ENCODE data around the gene SPARC.

DNA sequence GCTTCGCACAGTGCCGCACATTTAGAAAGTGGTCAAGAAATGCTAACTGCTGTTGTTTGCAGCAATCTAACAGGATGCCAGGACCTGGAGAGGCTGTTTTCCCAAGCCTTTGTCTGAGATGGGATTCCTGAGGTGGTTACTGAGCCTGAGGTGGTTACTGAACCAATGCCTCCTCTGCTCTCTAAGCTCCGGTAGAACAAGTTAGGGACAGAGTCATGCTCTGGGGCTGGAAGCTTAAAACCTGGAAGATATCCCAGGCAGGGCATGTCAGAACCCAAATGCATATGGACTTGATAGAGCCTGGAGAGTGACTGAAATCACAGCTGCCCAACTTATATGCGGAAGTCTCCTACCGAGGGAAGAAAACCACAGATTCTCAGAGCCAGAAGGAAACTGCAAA is 49.0 kb downstream of the SPARC start:
- TF ChIP-seq CTCF (IDR thresholded peaks at IDR 0.05) (no peak), EZH2 (IDR thresholded peaks at IDR 0.05) (no peak)
